ENCODE data around the gene FAF2. TPM values are rescaled to one million over a fixed set of nuclear protein-coding genes. Genes with fewer than 3 reads are reported as not detected.

The FAF2 gene, protein sequence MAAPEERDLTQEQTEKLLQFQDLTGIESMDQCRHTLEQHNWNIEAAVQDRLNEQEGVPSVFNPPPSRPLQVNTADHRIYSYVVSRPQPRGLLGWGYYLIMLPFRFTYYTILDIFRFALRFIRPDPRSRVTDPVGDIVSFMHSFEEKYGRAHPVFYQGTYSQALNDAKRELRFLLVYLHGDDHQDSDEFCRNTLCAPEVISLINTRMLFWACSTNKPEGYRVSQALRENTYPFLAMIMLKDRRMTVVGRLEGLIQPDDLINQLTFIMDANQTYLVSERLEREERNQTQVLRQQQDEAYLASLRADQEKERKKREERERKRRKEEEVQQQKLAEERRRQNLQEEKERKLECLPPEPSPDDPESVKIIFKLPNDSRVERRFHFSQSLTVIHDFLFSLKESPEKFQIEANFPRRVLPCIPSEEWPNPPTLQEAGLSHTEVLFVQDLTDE
- 44.4 and 45.5 TPM in 2 replicates for total RNA-seq

DNA sequence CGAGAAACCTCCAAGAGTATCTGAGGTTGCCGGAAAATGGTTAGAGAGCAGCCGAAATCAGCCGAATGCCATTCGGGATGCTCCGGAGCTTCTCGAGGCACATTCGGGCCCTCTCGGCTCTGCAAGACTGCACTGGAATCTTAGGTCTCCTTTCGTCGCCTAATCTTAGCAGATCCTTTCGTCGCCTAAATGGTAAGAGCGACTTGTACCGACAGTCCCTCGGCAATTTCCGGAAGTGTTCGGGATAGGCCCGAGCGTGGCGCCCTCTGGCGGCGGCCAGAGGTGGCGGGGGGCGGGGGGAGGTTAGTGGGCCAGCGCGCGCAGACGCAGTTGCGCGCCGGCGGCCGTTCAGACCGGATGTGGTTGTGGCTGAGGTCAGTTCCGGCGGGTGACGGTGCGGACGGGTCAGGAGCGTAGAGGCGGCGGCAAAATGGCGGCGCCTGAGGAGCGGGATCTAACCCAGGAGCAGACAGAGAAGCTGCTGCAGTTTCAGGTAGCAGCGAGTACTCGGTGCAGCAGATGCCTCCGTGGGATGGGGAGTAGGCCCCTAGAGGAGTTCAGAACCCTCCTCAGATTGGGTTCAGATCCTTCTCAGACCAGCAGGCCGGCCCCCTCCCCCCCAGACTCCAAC, at the start of gene FAF2:
FAF2 (plus strand) TSS at position 408 of the 631 bp plus-strand sequence; CDS start at position 431, 23 bp downstream.
- H3K36me3 ChIP-seq (ENCODE audit: control insufficient read depth, insufficient read depth, low read length): no peaks in the 10 kb centered on the region
- peak; percentile 99 for DNase-seq (ENCODE audit: low read depth)
- no peaks in the 10 kb centered on the region for H3K27me3 ChIP-seq (ENCODE audit: control insufficient read depth, insufficient read depth, low read length)
- H3K4me3 ChIP-seq (ENCODE audit: low read depth, low read length): peak within 1 kb of the TSS; percentile 100
- TF ChIP-seq, protein P1, sequence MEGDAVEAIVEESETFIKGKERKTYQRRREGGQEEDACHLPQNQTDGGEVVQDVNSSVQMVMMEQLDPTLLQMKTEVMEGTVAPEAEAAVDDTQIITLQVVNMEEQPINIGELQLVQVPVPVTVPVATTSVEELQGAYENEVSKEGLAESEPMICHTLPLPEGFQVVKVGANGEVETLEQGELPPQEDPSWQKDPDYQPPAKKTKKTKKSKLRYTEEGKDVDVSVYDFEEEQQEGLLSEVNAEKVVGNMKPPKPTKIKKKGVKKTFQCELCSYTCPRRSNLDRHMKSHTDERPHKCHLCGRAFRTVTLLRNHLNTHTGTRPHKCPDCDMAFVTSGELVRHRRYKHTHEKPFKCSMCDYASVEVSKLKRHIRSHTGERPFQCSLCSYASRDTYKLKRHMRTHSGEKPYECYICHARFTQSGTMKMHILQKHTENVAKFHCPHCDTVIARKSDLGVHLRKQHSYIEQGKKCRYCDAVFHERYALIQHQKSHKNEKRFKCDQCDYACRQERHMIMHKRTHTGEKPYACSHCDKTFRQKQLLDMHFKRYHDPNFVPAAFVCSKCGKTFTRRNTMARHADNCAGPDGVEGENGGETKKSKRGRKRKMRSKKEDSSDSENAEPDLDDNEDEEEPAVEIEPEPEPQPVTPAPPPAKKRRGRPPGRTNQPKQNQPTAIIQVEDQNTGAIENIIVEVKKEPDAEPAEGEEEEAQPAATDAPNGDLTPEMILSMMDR (IDR thresholded peaks at IDR 0.05; ENCODE audit: insufficient read depth, low read length, poor library complexity, severe bottlenecking): peak; percentile 81

DNA sequence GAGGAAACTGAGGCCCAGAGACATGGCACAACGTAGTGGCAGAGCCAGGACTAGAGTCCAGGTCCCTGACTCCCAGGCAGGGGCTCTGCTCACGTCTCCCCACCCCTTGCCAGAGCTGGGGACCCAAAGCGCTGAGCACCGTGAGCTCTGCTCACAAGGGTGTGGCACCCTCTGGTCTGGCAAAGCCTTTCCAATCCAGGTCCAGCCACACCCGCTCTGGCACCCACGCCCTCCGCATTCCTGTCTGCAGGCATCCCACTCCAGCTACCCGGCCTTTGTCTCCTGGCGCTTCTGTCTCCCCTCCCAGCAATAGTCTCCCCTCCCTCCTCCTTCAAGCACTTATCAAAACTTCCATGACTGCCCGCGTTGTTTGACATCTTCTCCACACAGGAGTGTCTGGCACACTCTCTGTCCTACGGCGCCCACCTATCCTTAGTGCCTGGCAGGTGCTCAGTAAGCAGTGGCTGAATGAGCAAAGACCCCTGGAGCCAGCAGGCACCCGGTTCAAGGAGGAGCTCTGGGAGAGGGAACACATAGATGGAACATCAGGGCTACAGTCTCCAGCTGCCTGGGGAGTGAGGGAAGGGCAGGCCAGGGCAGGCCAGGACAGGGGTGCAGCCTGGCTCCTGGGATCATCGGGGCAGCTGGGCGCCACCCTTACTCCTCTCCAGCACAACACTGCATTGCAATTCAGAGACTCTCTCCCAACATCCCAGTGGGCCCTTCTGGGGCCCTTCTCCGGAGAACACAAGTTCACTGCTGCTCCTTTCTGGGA, 47.6 kb upstream of the FAF2 start:
- TF ChIP-seq, protein P1 (IDR thresholded peaks at IDR 0.05; ENCODE audit: insufficient read depth, low read length, poor library complexity, severe bottlenecking): no peak
- H3K27me3 ChIP-seq (ENCODE audit: control insufficient read depth, insufficient read depth, low read length): no peaks in the 10 kb centered on the region
- no peaks in the 10 kb centered on the region for H3K36me3 ChIP-seq (ENCODE audit: control insufficient read depth, insufficient read depth, low read length)
- no peak overlapping the region for H3K4me3 ChIP-seq (ENCODE audit: low read depth, low read length)
- no peak for DNase-seq (ENCODE audit: low read depth)

DNA sequence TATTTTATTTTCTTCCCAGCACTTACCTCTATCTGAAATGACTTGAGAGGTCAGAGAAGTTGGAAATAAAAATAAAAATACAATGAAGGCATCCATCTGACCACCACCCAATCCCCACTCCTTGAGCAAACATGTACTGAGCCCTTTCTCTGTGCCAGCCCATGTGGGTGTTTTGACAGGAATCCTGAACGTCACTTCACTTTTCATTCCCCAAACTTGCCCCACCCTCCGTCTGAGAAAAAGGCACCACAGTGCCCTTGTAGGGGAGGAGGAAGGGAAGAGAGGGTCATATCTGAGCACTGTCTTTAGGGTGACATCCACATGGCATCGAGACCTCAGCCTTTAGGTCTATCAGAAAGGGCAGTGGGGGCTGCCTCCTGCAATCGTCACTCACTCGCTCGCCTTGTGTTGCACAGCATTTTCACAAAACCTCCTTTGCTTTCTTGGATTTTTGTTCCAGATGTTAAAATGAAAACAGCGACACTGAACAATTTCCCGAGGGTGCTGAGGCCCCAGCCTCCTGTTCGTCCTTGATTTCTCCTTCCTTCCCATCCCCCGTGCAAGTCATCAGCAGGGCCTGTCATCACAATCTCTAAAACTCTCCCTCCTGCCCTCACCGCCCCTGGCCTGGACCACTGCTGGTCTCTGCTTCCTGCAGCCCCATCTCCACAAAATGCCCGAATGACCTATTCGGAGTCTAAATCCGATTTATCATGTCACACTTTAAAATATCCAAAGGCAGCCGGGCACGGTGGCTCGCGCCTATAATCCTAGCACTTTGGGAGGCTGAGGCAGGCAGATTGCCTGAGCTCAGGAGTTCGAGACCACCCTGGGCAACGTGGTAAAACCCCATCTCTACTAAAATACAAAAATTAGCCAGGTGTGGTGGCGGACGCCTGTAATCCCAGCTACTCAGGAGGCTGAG, 46.6 kb upstream of the FAF2 start:
- no peaks in the 10 kb centered on the region for H3K36me3 ChIP-seq (ENCODE audit: control insufficient read depth, insufficient read depth, low read length)
- H3K4me3 ChIP-seq (ENCODE audit: low read depth, low read length): no peak overlapping the region
- TF ChIP-seq, protein P1 (IDR thresholded peaks at IDR 0.05; ENCODE audit: insufficient read depth, low read length, poor library complexity, severe bottlenecking): no peak
- no peak for DNase-seq (ENCODE audit: low read depth)
- no peaks in the 10 kb centered on the region for H3K27me3 ChIP-seq (ENCODE audit: control insufficient read depth, insufficient read depth, low read length)

DNA sequence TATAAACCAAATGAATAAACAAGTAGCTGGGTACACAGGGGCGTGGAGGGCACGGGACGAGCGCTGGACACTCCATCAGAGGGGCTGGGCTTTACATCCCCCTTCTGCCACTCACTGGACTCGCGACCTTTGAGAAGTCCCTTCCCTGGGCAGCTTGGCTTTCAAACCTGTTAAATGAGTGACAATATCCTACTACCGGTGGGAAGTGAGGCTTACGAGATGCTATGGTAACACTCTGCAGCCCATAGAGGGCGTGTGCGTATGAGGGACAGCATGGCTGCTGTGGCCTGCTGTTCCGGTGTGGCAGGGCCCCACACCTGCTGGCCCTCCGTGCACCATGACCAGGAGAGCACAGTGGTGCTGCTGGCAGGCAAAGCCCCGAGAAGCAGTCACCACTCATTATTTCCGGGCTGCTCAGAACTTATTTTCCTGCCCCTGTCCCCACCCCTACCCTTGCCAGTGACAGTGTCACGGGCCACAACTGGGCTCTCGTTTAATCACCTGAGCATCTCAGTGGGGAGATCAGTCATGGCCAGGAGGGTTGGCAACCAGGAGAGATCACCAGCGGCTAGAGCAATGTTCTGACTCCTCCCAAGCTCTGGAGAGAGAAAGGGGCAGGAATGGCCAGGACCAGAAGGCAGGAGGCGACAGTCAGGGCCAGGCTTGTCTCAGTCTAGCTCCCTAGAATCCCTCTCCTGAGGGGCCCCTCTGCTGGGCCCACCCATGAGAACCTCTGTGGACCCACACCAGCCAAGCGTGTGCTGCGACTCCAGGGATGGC, 42.3 kb upstream of the FAF2 start:
- TF ChIP-seq, protein P1 (IDR thresholded peaks at IDR 0.05; ENCODE audit: insufficient read depth, low read length, poor library complexity, severe bottlenecking): peak; percentile 2
- no peak for DNase-seq (ENCODE audit: low read depth)
- Histone ChIP-seq H3K4me3 (ENCODE audit: low read depth, low read length) (no peak overlapping the region), H3K27me3 (ENCODE audit: control insufficient read depth, insufficient read depth, low read length) (no peaks in the 10 kb centered on the region), H3K36me3 (ENCODE audit: control insufficient read depth, insufficient read depth, low read length) (no peaks in the 10 kb centered on the region)

Data from kidney epithelial cell (primary cell).